Measurements from ENCODE around the gene FGF18.

Gene FGF18

DNA sequence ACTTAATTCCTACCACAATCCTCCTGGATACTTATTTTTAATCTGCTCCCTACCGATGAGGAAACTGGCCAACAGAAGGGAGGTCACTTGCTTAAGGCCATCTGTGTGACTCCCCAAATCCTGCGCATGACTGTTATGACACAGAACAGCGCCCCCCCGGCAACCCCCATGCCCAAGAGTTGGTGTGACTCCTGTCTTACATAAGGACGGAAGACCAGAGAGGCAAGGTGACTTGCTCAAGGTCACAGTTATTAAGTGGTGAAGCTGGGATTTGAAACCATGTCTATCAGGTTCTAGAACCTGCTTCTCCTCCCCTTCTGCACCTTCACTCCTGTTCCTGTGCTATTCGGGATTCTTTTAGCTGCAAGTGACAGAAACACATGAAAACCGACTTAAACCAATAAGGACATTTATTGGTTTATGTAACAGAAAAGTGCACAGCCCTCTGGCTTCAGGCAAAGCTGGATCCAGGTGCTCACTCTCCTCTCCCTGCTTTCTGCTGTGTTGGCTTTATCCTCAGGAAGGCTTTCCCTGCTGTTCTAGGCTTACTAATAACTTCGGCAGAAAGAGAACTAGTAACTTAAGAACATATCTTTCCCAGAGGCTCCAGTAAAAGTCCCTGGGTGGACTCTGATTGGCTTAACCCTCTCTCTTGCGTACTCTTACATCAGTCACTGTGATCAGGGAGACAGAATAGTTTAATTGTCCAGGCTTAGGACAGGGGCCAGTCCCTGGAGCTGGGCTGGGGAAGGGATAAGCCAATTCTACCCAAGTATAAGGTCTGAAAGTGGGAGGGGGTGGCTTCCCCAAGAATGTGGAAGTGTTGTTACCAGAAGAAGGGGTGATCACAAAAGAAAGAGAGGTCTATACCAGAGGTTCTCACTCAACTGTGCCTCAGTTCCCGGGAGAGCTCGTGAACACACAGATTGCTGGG is 43.7 kb downstream of the FGF18 start:
- Histone ChIP-seq H2AFZ (ENCODE audit: low read depth) (no peak overlapping the region), H3K4me2 (no peak overlapping the region), H3K4me3 (IDR thresholded peaks at IDR 0.05; ENCODE audit: insufficient read depth, low read depth, low read length) (no peak overlapping the region), H3K9ac (no peak overlapping the region), H3K27ac (no peak overlapping the region), H3K79me2 (ENCODE audit: insufficient read depth, low read depth) (no peaks in the 10 kb centered on the region), H3K4me1 (ENCODE audit: low read depth, poor library complexity, severe bottlenecking) (no peaks in the 10 kb centered on the region), H3K36me3 (ENCODE audit: insufficient read depth) (no peaks in the 10 kb centered on the region), H3K27me3 (ENCODE audit: insufficient read depth, low read depth) (no peaks in the 10 kb centered on the region), H4K20me1 (ENCODE audit: insufficient read depth) (no peaks in the 10 kb centered on the region)
- TF ChIP-seq, protein P1, sequence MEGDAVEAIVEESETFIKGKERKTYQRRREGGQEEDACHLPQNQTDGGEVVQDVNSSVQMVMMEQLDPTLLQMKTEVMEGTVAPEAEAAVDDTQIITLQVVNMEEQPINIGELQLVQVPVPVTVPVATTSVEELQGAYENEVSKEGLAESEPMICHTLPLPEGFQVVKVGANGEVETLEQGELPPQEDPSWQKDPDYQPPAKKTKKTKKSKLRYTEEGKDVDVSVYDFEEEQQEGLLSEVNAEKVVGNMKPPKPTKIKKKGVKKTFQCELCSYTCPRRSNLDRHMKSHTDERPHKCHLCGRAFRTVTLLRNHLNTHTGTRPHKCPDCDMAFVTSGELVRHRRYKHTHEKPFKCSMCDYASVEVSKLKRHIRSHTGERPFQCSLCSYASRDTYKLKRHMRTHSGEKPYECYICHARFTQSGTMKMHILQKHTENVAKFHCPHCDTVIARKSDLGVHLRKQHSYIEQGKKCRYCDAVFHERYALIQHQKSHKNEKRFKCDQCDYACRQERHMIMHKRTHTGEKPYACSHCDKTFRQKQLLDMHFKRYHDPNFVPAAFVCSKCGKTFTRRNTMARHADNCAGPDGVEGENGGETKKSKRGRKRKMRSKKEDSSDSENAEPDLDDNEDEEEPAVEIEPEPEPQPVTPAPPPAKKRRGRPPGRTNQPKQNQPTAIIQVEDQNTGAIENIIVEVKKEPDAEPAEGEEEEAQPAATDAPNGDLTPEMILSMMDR (conservative IDR thresholded peaks at IDR 0.05; ENCODE audit: low read depth, low read length): no peak

DNA sequence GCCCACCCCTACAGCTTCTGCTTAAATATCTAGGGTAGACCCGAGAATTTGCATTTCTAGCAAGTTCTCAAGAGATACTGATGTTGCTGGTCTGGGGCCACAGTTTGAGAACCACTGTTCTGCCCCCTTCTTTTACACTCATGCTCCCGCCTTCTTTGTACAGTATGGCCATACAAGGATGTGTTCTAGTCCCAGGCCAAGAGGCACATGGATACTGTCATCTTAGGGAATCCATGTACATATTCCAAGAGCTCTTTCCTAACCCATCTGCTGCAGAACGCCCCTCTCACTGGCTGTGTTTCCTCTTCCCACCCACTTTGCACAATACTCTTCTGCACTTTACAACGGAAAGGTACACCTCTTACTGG is 44.4 kb downstream of the FGF18 start:
- Histone ChIP-seq H3K4me3 (IDR thresholded peaks at IDR 0.05; ENCODE audit: insufficient read depth, low read depth, low read length) (no peak overlapping the region), H3K27me3 (ENCODE audit: insufficient read depth, low read depth) (no peaks in the 10 kb centered on the region), H3K36me3 (ENCODE audit: insufficient read depth) (no peaks in the 10 kb centered on the region), H3K4me1 (ENCODE audit: low read depth, poor library complexity, severe bottlenecking) (no peaks in the 10 kb centered on the region), H4K20me1 (ENCODE audit: insufficient read depth) (no peaks in the 10 kb centered on the region), H2AFZ (ENCODE audit: low read depth) (no peak overlapping the region), H3K27ac (no peak overlapping the region), H3K4me2 (no peak overlapping the region), H3K9ac (no peak overlapping the region), H3K79me2 (ENCODE audit: insufficient read depth, low read depth) (no peaks in the 10 kb centered on the region)
- TF ChIP-seq, protein P1 (conservative IDR thresholded peaks at IDR 0.05; ENCODE audit: low read depth, low read length): no peak

DNA sequence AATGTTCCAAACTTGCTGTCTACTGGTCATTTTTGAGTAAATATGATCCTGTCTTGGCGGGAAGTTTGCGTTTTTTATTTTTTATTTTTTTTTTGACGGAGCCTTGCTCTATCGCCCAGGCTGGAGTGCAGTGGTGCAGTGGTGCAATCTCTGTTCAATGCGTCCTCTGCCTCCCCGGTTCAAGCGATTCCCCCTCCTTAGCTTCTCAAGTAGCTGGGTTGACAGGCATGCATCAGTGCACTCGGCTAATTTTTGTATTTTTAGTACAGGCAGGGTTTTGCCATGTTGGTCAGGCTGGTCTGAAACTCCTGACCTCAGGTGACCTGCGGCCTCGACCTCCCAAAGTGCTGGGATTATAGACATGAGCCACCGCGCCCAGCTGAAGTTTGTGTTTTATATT is 45.4 kb downstream of the FGF18 start:
- Histone ChIP-seq H3K27me3 (ENCODE audit: insufficient read depth, low read depth) (no peaks in the 10 kb centered on the region), H3K4me3 (IDR thresholded peaks at IDR 0.05; ENCODE audit: insufficient read depth, low read depth, low read length) (no peak overlapping the region), H3K36me3 (ENCODE audit: insufficient read depth) (no peaks in the 10 kb centered on the region), H3K79me2 (ENCODE audit: insufficient read depth, low read depth) (no peaks in the 10 kb centered on the region), H3K4me1 (ENCODE audit: low read depth, poor library complexity, severe bottlenecking) (no peaks in the 10 kb centered on the region), H3K4me2 (no peak overlapping the region), H3K27ac (no peak overlapping the region), H3K9ac (no peak overlapping the region), H4K20me1 (ENCODE audit: insufficient read depth) (no peaks in the 10 kb centered on the region), H2AFZ (ENCODE audit: low read depth) (no peak overlapping the region)
- TF ChIP-seq, protein P1 (conservative IDR thresholded peaks at IDR 0.05; ENCODE audit: low read depth, low read length): no peak

DNA sequence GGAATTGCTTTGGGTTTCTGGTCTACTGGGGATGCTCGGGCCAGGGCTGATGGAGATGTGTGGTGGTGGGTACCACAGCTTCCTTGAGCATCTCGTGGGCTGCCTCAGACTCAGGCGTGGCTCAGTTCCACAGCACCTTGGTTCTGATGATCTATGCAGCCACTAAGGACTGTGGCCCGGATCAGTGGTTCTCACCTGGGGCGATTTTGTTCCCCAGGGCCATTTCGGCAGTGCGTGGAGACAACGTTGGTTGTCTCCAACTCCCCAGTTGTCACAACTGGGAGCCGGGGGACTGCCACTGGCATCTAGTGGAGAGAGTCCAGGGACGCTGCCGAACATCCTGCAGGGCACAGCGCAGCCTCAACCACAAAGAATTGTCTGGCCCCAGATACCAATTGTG is 47.7 kb downstream of the FGF18 start:
- Histone ChIP-seq H3K4me1 (ENCODE audit: low read depth, poor library complexity, severe bottlenecking) (no peaks in the 10 kb centered on the region), H3K36me3 (ENCODE audit: insufficient read depth) (no peaks in the 10 kb centered on the region), H3K4me3 (IDR thresholded peaks at IDR 0.05; ENCODE audit: insufficient read depth, low read depth, low read length) (no peak overlapping the region), H3K4me2 (no peak overlapping the region), H3K9ac (no peak overlapping the region), H4K20me1 (ENCODE audit: insufficient read depth) (no peaks in the 10 kb centered on the region), H3K27me3 (ENCODE audit: insufficient read depth, low read depth) (no peaks in the 10 kb centered on the region), H2AFZ (ENCODE audit: low read depth) (no peak overlapping the region), H3K27ac (no peak overlapping the region), H3K79me2 (ENCODE audit: insufficient read depth, low read depth) (no peaks in the 10 kb centered on the region)
- TF ChIP-seq, protein P1 (conservative IDR thresholded peaks at IDR 0.05; ENCODE audit: low read depth, low read length): no peak

All from KMS-11 (cell line).